ENCODE results near the gene LYRM2.

The LYRM2 gene

DNA sequence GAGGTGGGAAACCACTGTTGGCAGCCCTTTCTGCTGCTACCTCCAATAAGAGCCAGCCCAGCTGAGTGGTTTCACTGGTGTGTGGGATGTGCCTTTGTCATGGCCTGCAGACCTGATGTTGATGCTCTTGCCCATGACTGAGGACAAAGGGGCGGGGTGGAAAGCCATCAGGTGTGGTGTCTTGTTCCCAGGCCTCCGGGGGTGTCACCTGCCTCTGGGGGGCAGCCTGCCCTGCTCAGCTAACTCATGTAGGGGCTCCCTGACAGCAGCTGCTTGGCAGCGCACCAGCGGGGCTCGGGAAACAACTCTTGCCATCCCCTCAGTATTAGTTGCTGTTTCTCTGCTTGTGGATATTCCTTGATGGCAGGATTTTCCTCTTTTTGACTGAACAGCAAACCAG, 91.3 kb downstream of the LYRM2 start:
- DNase-seq: no peak

DNA sequence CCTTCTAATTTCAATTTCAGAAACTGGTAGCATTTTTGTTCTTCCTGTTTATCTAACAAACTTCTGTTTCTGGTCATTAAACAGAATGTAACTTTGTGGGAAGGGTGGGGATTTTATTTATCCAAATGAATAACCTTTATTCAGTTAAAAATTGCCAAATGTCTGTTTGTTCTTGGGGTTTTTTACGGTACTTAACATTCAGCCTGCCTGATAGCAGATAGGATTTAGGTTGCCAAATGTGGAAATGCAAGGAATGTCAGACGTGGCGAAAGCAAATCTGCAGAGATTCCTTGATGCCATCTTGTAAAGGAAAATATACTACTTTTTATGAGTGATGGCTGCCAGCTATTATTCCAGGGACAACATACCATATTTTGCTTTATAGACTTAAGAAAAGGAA, 95.7 kb downstream of the LYRM2 start:
- no peak for DNase-seq

DNA sequence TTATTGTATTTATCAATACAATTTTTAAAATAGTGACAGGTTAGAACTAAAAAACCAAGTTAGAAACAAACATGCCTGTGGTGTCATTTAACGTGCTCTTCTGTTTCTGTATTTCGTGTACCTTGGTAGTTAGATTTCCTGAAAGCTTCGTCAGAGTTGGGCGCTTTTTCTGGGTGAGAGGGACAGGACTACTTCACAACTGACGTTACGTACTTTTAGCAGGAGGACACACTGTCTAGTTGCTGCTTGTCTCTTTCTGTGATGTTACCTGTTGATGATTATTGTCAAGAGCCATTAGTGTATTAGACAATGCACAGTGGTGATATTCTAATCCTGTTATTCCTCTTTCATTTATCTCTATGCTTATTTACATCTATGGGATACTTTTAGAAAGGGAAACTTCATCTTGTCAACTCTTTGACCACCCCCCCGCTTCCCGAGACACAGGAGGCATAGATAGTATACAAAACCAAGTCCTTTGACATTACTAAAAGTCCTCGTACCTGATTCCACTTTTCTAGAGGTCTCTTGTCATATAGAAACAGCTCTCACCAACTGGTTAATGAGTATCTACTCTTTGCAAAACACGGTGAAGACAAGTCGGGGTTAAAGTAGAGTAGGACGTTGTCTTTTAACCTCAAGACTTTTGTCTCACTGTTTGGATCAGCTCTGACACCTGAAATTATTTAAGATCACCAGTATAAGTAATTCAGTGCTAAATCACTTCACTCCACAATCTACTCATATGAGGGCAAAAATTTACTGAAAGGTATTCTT, 96.3 kb downstream of the LYRM2 start:
- no peak for DNase-seq

DNA sequence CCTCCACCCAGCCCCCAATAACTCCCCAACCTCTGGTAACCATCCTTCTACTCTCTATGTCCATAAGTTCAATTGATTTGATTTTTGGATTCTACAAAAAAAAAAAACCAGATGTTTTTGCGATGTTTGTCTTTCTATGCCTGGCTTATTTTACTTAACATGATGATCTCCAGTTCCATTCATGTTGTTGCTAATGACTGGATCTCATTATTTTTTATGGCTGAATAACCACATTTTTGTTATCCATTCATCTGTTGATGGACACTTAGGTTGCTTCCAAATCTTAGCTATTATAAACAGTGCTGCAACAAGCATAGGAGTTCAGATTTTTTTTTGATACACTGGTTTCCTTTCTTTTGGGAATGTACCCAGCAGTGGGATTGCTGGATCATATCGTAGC, 98.8 kb downstream of the LYRM2 start:
- no peak for DNase-seq

DNA sequence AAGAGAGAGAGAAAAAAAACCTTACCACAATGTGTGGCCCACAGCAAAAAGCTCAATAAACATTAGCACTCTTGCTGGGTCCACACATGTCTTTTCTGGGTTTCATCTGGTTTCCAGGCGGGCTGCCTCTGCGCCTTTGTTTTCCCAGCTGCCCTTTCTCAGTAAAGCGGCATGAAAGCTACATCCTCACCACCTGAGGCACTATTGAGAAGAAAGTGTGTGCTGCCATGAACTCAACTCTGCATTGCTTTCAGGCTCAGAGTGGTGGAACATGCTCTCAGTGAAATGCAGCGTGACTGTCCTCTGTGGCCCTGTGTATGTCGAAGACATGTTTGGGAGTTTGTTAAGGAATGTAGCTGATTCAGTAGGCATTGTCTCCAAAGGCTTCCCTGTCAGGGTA, 102.3 kb downstream of the LYRM2 start:
- DNase-seq: no peak

DNA sequence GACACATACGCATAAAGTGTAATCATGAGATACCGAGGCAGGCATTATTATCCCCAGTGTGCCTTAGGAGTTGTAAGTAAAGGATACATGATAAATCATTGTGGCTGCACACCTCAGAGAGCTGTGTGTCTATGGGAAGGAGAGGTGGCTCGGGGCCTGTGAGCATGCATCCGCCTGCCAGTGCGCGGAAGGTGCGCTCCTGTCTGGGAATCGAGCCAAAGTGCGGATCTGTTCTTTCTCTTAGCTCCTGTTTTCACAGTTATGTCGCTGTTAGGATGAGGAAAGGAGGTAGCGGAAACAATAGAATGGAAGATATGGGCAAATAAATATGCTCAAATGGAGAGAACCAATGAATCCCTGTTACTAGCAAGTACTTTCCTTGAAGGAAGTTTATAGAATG, 107.6 kb downstream of the LYRM2 start:
- no peak for DNase-seq

DNA sequence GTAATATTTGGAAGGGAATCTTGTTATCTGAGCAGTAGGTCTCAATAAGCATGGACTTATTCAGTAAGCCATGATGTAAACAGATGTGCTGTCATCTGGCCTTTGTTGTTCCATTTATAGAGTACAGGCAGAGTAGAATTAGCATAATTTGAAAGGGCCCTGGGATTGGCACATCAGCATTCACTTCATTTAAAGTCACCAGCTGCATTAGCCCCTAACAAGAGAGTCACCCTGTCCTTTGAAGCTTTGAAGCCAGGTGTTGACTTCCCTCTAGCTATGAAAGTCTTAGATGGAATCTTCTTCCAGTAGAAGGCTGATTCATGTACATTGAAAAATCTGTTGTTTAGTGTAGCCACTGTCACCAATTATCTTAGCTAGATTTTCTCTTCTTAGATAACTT, 109.7 kb downstream of the LYRM2 start:
- no peak for DNase-seq

DNA sequence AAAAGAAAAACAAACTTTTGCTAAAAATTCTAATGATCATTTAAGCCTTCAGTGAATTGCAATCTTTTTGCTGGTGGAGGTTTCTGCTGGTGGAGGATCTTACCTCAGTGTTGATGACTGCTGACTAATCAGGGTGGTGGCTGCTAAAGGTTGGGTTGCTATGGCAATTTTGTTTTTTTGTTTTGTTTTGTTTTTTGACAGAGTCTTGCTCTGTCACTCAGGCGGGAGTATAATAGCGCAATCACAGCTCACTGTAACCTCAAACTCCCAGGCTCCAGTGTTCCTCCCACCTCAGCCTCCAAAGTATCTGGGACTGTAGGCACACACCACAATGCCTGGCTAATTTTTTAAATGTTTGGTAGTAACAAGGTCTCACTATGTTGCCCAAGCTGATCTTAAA, 110.9 kb downstream of the LYRM2 start:
- DNase-seq: peak in 1 of 2 donors; percentile 20

DNA sequence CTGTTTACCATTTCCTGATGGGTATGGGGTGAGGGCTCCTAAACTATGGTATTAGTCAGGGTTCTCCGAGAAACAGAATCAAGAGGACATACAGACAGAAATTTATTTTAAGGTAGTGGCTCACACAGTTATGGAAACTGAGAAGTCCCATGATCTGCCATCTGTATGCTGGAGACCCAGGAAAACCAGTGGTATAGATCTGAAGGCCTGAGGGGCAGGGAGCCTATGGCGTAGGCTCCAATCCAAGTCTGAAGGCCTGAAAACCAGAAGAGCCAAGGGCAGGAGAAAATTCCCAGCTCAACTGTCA, 112.0 kb downstream of the LYRM2 start:
- DNase-seq: no peak

DNA sequence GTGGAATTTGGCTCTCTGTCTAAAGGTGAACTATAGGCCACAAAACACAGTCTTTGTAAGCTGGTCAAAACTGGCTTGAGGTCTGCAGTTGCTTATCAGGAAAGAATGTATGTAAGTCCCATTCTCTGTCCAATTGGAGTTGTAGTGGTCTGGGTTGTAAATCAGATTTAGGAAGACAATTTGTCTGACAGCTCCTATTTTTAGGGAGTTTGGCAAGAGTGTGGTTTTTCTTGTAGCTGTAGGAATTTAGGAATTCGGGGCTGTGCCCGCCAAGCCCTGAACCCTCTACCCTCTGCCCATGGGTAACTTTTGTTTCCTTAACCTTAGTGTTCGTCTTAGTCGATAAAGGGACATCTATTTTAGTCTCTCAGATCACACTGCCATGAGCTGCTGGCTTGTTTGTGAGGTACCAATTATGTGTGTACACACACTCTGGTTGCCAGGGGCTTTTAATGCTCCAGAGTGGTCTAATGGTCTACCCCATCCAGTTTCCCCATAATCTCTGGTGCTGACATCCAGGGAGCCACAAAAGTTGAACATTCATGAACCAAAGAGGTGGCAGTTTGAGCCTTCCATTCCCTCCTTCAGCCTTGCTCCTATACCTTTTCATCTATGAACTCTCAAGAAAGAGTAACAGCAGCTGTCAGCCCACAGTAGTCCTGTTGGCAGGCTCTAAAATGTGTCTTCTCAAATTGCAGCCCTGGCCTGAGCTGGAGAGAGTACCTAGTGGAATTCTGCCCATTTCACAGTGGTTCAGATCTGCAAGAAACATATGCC, 112.6 kb downstream of the LYRM2 start:
- DNase-seq: no peak

DNA sequence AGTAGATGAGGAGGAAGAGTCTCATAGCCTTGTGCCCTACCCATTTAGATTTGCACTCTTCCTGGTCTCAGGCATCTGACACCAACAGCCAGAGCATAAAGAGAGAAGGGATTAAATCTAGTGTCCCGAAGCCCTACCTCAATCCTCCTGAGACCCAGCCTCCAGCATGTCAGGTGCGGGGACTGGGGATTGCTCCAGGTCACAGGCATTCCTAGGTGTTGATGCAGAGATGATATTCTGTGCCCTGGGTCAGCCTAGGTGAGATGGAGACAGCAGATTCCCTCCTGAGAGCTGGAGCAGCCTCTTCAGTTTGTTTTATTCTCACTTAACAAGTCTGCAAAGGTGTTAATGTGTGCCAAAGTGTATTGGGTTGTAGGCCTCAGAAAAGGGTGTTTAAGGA, 115.8 kb downstream of the LYRM2 start:
- no peak for DNase-seq

DNA sequence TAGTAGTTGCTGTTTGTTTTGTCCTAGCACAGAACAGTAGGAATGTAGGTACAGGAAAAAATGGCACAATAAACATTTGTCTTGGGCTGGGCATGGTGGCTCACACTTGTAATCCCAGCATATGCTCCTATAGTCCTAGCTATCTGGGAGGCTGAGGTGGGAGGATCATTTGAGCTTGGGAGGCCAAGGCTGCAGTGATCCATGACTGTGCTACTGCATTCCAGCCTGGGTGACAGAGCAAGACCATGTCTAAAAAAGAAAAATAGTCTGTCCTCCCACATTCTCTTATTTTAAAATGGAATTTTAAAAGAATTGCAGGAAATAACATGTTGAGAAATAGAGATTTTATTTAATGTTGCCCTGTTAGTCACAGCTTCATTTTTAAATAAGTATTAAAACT, 117.8 kb downstream of the LYRM2 start:
- DNase-seq: no peak

DNA sequence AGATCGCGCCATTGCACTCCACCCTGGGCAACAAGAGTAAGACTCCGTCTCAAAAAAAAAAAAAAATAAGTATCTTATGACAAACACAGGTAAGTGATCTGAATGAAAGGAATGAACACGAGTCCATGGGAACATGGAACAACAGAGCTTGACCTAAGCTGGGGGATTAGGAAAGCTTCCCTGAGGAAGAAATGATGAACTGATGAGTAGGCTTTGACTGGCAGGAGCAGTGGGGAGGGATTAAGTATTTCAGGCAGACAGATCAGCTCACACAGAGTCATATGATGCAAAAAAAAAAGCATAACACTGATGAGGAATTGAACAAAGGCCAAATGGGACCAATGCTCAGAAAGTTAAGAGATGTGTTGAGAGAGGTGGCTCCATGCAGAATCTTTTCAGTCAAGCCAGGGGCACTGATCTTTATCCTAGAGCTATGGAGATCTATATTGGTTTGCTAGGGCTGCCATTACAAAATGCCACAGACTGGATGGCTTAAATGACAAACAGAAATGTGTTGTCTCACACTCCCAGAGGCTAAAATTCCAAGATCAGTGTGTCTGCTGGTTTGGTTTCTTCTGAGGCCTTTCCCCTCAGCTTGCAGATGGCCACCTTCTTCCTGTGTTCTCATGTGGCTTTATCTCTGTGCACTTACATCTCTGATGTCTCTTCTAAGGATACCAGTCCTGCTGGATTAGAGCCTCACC, 120.0 kb downstream of the LYRM2 start:
- DNase-seq: no peak

Measured in CD4-positive, alpha-beta T cell treated with Interleukin-4 for 1 hour (primary cell).